Measurements from ENCODE around the gene C11orf91.
"Not testable (repeated sequence)": the region's sequence is repeated elsewhere in the genome, so short reads cannot be mapped to it uniquely, and the experiment has no call there.

The C11orf91 gene

GRCh38 chr11:33695051-33695566 lies 5.5 kb downstream of the C11orf91 start:
- no peak for DNase-seq

GRCh38 chr11:33694346-33695050 lies 6.1 kb downstream of the C11orf91 start:
- no peak for DNase-seq

GRCh38 chr11:33692541-33692940 lies 8.1 kb downstream of the C11orf91 start:
- no peak for DNase-seq

- DNase-seq: no peak
Observed at GRCh38 chr11:33692013-33692504, 8.6 kb downstream of the C11orf91 start.

GRCh38 chr11:33691066-33691864 lies 9.4 kb downstream of the C11orf91 start:
- no peak for DNase-seq

- DNase-seq: peak in 1 of 2 donors; percentile 9
Observed at GRCh38 chr11:33690290-33691065, 10.1 kb downstream of the C11orf91 start.

GRCh38 chr11:33689501-33689900 lies 11.1 kb downstream of the C11orf91 start:
- DNase-seq: no peak

- DNase-seq: no peak
Observed at GRCh38 chr11:33689085-33689484, 11.5 kb downstream of the C11orf91 start.

- no peak for DNase-seq
Observed at GRCh38 chr11:33687733-33688479, 12.7 kb downstream of the C11orf91 start.

GRCh38 chr11:33685082-33685481 lies 15.5 kb downstream of the C11orf91 start:
- no peak for DNase-seq

- no peak for DNase-seq
Observed at GRCh38 chr11:33684003-33684706, 16.5 kb downstream of the C11orf91 start.

GRCh38 chr11:33682446-33682845 lies 18.2 kb downstream of the C11orf91 start:
- DNase-seq: no peak

- DNase-seq: no peak
Observed at GRCh38 chr11:33682019-33682418, 18.6 kb downstream of the C11orf91 start.

- not testable (repeated sequence) for DNase-seq
Observed at GRCh38 chr11:33678616-33679015, 22.0 kb downstream of the C11orf91 start.

- DNase-seq: no peak
Observed at GRCh38 chr11:33674035-33674814, 26.4 kb downstream of the C11orf91 start.

GRCh38 chr11:33672273-33672672 lies 28.4 kb downstream of the C11orf91 start:
- DNase-seq: no peak

GRCh38 chr11:33670250-33671011 lies 30.2 kb downstream of the C11orf91 start:
- DNase-seq: no peak

- no peak for DNase-seq
Observed at GRCh38 chr11:33669598-33670249, 30.9 kb downstream of the C11orf91 start.

- DNase-seq: no peak
Observed at GRCh38 chr11:33668951-33669596, 31.6 kb downstream of the C11orf91 start.
